HG02885 (cell line): ENCODE data around the gene NOL4L.

Experiments used
- ATAC-seq: cut with Tn5 transposase; IDR thresholded peaks from one replicate; pipeline ENCODE4 v1.9.1; 2021; ENCODE audit warnings: mild to moderate bottlenecking; ENCODE audit not compliant: unreplicated experiment, poor library complexity

Gene NOL4L

GRCh38 chr20:32515631-32516101 is 69.5 kb downstream of the NOL4L start:
- ATAC-seq, result no peak

DNA sequence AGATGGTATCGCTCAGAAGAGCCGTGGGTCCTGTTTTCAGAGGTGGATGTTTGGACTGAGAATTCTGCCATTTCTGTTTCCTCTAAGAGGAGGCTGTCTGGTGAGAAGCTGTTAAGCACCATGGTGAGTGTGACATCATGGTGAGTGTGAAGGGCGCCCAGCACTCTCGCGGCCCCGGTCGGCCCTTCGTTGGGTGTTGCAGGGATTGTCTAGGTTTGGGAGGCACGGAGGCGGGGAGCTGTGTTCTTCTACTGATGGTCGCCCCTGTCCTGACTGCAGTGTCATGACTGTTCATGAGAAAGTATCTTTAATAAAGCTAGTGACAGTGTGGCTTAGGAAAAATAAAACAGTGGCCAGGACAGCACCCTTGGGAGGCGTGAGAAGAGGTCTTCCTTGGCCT is 70.4 kb downstream of the NOL4L start:
- no peak for ATAC-seq

DNA sequence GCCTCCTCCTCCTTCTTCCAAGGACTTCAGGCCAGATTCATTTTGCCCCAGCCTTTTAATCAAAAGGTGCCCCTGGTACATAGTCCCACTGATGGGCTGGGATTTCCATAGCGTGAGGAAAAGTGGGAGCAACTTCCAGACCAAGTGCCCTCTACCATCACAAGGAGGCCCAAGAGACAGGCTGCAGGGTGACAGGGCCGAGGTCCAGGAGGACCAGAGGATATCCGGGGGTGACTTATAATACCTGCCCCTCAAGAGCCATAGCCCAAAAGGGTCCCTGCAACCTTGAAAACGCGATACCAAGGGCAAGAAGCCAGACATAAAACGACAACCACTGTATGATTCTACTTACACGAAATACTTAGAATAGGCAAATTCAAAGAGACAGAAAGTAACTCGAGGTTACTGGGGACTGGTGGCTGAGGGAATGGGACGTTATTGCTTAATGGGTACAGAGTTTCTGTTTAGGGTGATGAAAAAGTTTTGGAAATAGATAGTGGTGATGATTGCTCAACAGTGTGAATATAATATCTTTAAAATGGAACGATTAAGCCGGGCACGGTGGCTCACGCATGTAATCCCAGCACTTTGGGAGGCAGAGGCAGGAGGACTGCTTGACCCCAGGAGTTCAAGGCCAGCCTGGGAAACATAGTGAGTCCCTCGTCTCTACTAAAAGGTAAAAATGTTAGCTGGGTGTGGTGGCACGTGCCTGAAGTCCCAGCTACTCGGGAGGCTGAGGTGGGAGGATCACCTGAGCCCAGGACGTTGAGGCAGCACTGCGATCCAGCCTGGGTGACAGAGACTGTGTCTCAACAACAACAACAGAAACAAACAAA is 71.9 kb downstream of the NOL4L start:
- no peak for ATAC-seq

GRCh38 chr20:32512047-32512385 is 73.1 kb downstream of the NOL4L start:
- no peak for ATAC-seq

GRCh38 chr20:32511358-32512046 is 73.6 kb downstream of the NOL4L start:
- ATAC-seq, result no peak

GRCh38 chr20:32510601-32511357 is 74.4 kb downstream of the NOL4L start:
- ATAC-seq, result no peak

DNA sequence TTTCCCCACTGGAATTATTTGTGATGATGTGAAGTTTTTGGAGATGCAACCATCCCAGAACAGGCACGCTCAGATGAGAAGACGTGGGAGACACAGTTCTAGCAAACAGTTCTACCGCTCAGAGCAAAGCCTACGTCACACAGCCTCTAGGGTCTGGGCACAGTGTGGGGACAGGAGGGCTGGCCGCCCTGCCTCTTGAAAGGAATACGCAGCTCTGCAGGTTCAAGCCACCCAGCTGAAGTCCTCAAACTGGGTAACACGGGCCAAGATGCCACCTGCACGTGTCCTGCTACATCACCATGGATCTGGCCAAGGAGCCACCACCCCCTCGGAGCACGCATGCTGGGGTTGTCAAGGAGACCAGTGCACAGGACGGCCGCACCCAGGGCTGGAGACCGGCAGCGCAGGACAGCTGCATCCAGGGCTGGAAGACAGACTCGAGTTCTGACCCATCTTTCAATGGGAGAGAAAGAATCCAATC is 75.0 kb downstream of the NOL4L start:
- ATAC-seq, result no peak

GRCh38 chr20:32509639-32510066 is 75.5 kb downstream of the NOL4L start:
- ATAC-seq, result no peak

DNA sequence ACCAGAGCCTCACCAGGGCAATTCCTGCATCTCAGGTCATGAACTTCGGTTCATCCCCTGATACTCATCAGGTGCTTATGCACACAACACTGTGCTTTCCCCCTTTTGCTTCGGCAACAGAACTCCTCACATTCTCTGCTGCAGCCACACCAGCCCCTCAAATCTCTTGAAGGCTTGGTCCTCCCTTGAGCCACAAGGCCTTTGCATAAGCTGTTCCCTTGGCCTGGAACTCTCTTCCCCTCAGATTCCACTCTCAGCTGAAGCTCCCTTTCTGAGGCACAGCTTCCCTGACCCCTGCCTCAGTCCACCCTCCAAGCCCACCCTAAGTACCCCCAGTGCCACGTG is 76.4 kb downstream of the NOL4L start:
- ATAC-seq, result no peak

DNA sequence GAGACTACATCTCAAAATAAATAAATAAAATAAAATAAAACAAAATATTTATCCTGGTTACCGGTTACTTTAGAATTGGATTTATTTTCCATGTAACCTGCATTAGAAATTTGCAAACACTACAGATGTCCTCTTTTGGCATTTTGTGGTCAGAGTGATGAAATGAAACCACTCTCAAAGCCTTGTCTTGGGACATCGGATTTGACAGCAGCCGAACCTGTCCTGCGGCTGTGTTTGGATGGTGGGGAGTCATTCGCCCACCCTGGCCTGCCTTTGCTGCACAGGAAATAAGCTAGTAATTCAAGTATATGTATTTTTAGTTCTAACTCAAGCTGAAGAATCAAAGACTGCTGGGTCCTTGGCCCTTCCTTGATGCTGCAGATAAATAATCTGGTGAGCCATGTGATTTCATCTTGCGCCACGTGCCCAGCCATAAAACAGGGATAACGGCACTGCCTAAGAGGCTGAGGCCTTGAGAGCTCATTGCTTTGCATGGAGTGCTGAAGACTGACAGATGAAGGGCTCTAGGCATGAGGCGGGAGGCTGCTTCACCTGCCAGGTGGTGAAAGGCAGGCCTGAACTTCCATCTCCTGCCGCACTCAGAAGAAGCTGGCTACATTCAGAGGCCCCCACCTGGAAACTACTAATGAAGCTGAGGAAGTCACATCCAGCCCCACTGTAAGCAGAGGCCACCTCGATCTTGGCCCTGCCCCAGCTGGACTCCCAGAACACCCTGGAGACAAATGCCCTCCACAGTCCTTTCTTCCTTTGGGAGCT is 76.9 kb downstream of the NOL4L start:
- no peak for ATAC-seq

GRCh38 chr20:32506721-32507120 is 78.4 kb downstream of the NOL4L start:
- ATAC-seq, result no peak

DNA sequence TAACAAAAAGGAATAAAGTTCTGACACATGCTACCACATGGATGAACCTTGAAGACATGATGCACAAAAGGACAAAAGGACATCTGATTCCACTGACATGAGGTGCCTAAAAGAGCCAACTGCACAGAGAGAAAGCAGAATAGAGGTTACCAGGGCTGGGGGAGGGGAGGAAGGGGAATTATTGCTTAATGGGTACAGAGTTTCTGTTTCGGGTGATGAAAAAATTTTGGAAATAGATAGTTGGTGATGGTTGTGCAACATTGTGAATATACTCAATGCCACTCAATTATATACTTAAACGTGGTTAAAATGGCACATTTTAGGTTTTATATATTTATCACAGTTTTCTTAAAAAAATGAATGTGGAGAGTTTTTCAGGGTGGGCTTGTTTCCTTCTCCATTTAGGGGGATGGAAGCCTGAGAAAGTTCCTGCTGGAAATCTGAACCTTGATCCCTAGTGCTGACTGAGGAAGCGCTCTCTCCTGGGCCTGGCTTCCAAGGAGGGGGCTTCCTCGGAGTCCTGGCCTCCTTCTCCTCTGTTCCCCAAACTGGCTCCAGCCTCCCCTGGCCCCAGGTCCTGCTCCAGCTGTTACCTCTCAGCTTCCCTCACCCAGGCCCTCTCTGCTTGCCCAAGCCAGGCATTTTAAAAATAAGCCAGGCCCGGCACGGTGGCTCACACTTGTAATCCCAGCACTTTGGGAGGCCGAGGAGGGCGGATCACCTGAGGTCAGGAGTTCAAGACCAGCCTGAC is 79.2 kb downstream of the NOL4L start:
- no peak for ATAC-seq

- no peak for ATAC-seq
Observed at GRCh38 chr20:32501709-32502108, 83.4 kb downstream of the NOL4L start.

GRCh38 chr20:32497589-32498224 is 87.4 kb downstream of the NOL4L start:
- no peak for ATAC-seq

DNA sequence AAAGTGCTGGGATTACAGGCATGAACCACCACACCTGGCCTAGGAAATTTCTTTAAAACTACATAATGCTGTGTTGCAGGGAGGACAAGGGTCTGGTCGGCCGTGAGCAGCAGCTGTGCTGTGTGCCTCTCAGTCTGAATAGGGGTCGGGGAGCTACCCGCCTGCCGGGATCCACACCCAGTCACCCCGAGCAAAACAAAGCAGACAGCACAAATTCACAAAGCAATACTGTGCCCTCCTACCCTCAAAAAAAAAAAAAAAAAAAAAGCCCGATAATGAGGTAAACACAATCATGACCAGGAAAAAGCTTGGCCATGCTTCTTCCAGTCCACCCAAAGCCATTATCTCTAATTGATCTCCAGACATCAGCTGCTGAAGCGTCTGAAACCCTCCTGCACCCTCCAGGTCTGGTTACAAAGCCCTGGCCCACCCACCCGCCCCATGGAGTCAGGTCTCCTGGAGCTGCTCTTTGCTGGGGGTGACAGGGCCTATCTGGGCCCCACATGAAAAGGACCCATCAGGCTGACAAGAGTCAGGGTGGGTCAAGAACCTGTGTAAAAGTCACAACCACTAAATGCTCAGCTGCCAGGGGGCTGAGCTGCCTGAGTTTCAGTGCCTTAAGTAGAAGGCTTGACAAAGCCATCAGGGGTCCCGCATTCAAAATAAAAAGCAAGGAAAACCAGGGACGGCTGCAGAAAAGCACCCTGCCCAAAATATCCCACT is 88.2 kb downstream of the NOL4L start:
- no peak for ATAC-seq

DNA sequence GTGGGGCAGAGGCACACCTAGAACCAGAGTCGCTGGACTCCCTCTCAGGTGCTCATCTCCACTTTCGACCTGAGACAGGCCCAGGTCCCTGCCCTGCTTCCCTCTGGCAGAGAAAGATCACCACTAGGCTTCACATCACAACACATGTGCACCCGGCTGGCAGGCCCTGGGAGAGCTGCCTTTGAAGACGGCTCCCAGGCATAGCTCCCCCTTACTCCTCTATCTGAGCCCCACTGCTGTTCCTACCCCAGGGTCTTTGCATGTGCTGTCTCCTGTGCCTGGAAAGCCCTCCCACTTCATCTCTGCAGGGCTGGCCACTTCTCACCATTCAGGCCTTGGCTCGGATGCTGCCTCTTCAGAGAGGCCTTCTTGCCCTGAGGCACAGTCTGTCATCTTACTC is 89.2 kb downstream of the NOL4L start:
- ATAC-seq, result no peak

- ATAC-seq, result no peak
Observed at GRCh38 chr20:32495217-32495565, 89.9 kb downstream of the NOL4L start.

- ATAC-seq, result no peak
Observed at GRCh38 chr20:32494483-32495216, 90.5 kb downstream of the NOL4L start.
